Stomach (tissue), 9 donors: ENCODE measurements around the gene POLA1. TPM values are rescaled to one million over a fixed set of nuclear protein-coding genes. Genes with fewer than 3 reads are reported as not detected.

ENCODE experiments used
- DNase-seq, 2 donors: peaks; one replicate each; pipeline versions ENCODE4 v3.0.0 to v3.0.0-alpha.2; 2013 to 2019
- H3K27ac ChIP-seq, 5 donors: fragments of 200-600 bp in 4 of 5; sonication (generic) in 4 of 5; one replicate each; pipeline ENCODE4 v1.5.1; 2013 to 2019; ENCODE audit warnings: mild to moderate bottlenecking in 1 of 5, moderate library complexity in 1 of 5
- H3K27me3 ChIP-seq, 3 donors: fragments of 200-600 bp; sonication (generic); one replicate each; pipeline ENCODE4 v1.5.1; 2017 to 2019; ENCODE audit warnings: mixed run types in 1 of 3
- H3K36me3 ChIP-seq, 4 donors: fragments of 200-600 bp; sonication (generic); 1 replicate in 3 of 4; 2 replicates in 1 of 4; pipeline ENCODE4 v1.5.1; 2016 to 2019
- H3K4me1 ChIP-seq, 4 donors: fragments of 200-600 bp; sonication (generic); one replicate each; pipeline ENCODE4 v1.5.1; 2016 to 2019
- H3K4me3 ChIP-seq, 4 donors: fragments of 200-600 bp; sonication (generic) in 3 of 4; one replicate each; pipeline ENCODE4 v1.5.1; 2016 to 2019; ENCODE audit warnings: mild to moderate bottlenecking in 1 of 4
- H3K9me3 ChIP-seq, 4 donors: fragments of 200-600 bp; sonication (generic); one replicate each; pipeline ENCODE4 v1.5.1; 2016 to 2019
- CTCF ChIP-seq, 7 experiments: fragments of 450-650 bp in 4 of 7; fragments of 200-600 bp in 3 of 7; sonication (generic) in 3 of 7; IDR thresholded peaks; one replicate each; pipeline ENCODE4 v1.5.1; 2016 to 2019; ENCODE audit warnings: antibody characterized with exemption in 7 of 7, control low read depth in 2 of 7, mild to moderate bottlenecking in 1 of 7
- EP300 ChIP-seq: sonication (generic); formaldehyde crosslinking; IDR thresholded peaks from one replicate; pipeline ENCODE4 v1.6.1; 2017; ENCODE audit warnings: antibody characterized with exemption
- POLR2A ChIP-seq, 4 donors: fragments of 450-650 bp; IDR thresholded peaks; one replicate each; pipeline ENCODE4 v1.6.1; 2016; ENCODE audit warnings: antibody characterized with exemption in 4 of 4, control low read depth in 2 of 4, mild to moderate bottlenecking in 1 of 4, moderate library complexity in 1 of 4
- POLR2AphosphoS5 ChIP-seq, 3 donors: sonication (generic); formaldehyde crosslinking; IDR thresholded peaks; one replicate each; pipeline ENCODE4 v1.6.1; 2016; ENCODE audit warnings: antibody characterized with exemption in 3 of 3
- WGBS, 5 donors: extraction: QIAGEN DNeasy Blood & Tissue Kit in 3 of 5; methylation state at CpG; one replicate each; pipeline versions ENCODE4 v1.1.5 to v1.1.7; 2013 to 2018; 5-methylcytosine and 5-hydroxymethylcytosine counted together
- intact Hi-C: fragments of 100-400 bp; cut with DNase I; formaldehyde crosslinking; loops from one replicate; pipeline ENCODE4 v1.15.1; 2023; ENCODE audit warnings: low total_unique reads
- polyA plus RNA-seq, 3 donors: library from polyadenylated mRNA; stranded (reverse); fragments of 200-250 nt; gene quantifications; one replicate each; pipeline ENCODE4 v1.2.3, GENCODE V29; 2013
- total RNA-seq, 5 donors: library from RNA; depleted of rRNA; stranded (reverse); fragments of >200 nt; gene quantifications; one replicate each; pipeline versions ENCODE4 v1.1.0 to v1.2.3, GENCODE V29; 2014 to 2016
- donor health status: healthy with polysubstance abuse.
- donor health status: Bipolar disorder and iron deficiency.
- donor health status: healthy.

POLA1 gene
- total and polyA plus RNA-seq, 8 donors, result 2.7 to 32.9 (median 8.9) TPM

DNA sequence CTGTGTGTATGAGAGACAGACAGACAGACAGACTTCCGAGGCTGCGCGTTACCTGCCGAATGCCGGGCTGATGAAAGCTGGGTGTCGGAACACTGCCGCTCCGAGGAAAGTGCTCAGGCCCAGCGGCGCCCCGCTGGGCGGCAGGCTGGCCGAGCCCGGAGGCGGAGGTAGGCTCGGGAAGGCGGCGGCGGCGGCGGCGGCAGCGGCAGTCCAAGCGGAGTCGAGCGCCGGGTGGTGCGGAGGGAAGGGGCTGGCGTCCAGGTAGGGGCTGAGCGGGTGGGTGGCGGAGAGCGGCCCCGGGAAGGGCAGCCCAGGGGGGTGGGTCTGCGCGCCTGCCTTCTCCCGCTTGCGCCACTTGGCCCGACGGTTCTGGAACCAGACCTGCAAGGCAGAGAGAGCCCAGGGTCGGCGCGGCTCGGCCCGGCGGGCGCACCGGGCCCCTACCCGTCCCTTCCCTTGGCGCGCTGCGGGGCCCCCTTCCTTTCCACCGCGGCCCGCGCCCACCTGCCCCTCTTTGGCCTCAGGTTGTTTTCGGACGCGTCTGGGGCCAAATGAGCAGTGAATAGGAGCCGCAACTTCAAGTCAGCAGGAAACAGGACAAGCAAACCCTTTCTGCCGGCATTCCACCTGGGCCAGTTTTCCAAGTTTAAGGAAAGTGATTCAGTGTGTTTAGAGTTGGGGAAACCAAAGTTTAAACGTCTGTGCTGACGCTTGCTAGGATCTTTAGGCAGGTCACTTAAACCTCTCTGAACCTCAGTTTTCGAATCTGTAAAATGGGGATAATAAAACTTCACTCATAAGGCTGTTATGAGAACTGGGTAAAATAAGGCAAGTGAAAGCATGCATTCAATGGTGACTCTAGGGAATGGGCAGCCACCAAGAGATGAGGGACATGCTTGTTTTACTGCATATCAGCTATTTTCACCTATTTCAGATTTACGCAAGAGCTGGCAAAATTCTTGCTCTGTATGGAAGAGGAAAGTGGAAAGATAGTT is 313.6 kb downstream of the POLA1 start:
- no peak for DNase-seq
- Histone ChIP-seq H3K36me3 (no peaks in the 10 kb centered on the region), H3K27ac (no peak overlapping the region), H3K9me3 (peaks cover 0 to 14% (median 6%) of the 10 kb centered on the region in 4 donors), H3K4me3 (peak overlapping the region in 1 of 4 donors; percentile 14), H3K27me3 (peaks cover 46 to 100% (median 91%) of the 10 kb centered on the region in 3 donors), H3K4me1 (peaks cover 14 to 43% (median 34%) of the 10 kb centered on the region in 4 donors)
- no peak for TF ChIP-seq CTCF (IDR thresholded peaks at IDR 0.05)
- no peak for TF ChIP-seq POLR2A (IDR thresholded peaks at IDR 0.05)
- no peak for TF ChIP-seq EP300
- no peak for TF ChIP-seq POLR2AphosphoS5 (IDR thresholded peaks at IDR 0.05)
- WGBS, 5 donors, result 5 to 28% (median 25%) methylated on average over 5 to 52 of the region's 64 CpGs
- intact Hi-C loops, result no loop called here

DNA sequence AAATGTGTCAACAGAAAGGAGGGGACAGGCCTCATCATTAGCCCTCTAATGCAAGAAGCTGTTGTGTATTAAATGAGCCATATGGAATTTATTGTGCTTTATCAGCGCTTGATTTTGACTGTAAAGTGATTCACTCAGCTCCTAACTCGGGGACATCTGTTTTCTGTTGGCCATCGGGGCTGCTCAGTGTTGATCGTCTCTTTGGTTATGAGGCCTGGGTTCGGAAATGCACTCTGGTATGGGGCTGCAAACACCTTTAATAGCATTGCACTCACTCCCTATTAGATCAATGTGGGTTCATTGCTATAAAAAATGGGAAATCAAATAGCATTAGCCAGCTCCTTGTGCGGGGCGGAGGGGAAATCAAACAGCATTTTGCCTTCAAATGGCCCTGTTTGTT is 315.7 kb downstream of the POLA1 start:
- Histone ChIP-seq H3K27me3 (peaks cover 53 to 99% (median 92%) of the 10 kb centered on the region in 3 donors), H3K9me3 (peaks cover 0 to 21% (median 6%) of the 10 kb centered on the region in 4 donors), H3K27ac (no peak overlapping the region), H3K4me3 (no peak overlapping the region), H3K4me1 (peaks cover 17 to 43% (median 35%) of the 10 kb centered on the region in 4 donors), H3K36me3 (no peaks in the 10 kb centered on the region)
- WGBS, 5 donors, result 23 to 44% (median 42%) methylated on average over 3 to 7 of the region's 7 CpGs
- intact Hi-C loops, result no loop called here
- TF ChIP-seq POLR2AphosphoS5 (IDR thresholded peaks at IDR 0.05) (no peak), POLR2A (IDR thresholded peaks at IDR 0.05) (no peak), CTCF (IDR thresholded peaks at IDR 0.05) (no peak), EP300 (no peak)
- DNase-seq, result no peak

DNA sequence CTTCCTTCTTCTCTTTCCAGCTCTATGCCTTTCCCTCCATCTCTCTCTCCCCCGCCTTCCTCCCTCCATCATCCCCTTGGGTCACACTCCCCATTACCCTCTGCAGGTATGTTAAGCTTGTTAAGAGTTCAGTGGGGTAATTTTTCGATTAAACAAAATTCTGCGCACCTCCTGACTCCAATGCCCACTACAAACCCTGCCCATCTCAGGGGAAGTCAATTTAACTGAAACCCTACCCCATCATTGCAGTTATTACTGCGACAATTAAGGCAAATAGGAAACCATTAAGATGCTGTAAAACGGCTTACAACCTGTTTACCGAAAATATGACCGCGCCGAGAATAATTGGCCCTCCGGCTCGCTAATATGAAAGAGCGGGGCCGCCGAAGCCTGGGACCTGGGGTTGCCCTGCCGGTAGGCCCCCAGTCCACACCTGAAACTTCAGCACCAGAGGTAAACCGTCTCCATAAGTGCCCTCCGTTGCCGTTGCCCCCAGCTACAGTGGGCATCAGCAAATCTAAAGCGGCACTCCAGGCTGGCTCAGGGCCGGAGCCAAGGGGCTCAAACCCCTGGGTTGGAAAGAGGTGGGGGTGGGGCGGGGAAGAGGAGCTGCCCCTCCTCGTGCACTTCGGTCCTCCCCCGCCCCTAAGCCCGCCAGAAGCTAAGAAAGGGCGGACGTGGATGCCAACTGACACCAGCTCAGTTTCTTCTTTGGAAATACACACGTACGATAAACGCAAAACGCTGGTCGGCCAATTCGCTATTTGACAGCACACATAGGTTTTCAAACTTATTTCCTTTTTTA is 317.3 kb downstream of the POLA1 start:
- intact Hi-C loops, result no loop called here
- no peak overlapping the region for H3K4me3 ChIP-seq
- peaks cover 3 to 35% (median 27%) of the 10 kb centered on the region in 4 donors for H3K4me1 ChIP-seq
- TF ChIP-seq EP300 (no peak), POLR2AphosphoS5 (IDR thresholded peaks at IDR 0.05) (no peak), POLR2A (IDR thresholded peaks at IDR 0.05) (no peak), CTCF (IDR thresholded peaks at IDR 0.05) (no peak)
- peaks cover 0 to 25% (median 3%) of the 10 kb centered on the region in 4 donors for H3K9me3 ChIP-seq
- no peak for DNase-seq
- H3K27ac ChIP-seq, result no peak overlapping the region
- no peaks in the 10 kb centered on the region for H3K36me3 ChIP-seq
- 5 to 39% (median 9%) methylated on average over 22 to 33 of the region's 33 CpGs for WGBS, 5 donors
- H3K27me3 ChIP-seq, result peaks cover 51 to 99% (median 90%) of the 10 kb centered on the region in 3 donors
